Heart left ventricle (tissue), 16 donors: Measurements from ENCODE around the gene PJVK. TPM values are rescaled to one million over a fixed set of nuclear protein-coding genes. Genes with fewer than 3 reads are reported as not detected.
"Not testable (repeated sequence)": the region's sequence is repeated elsewhere in the genome, so short reads cannot be mapped to it uniquely, and the experiment has no call there.

Source experiments
- ATAC-seq, 4 donors: fragments of 200-7000 bp; cut with Tn5 transposase; one replicate each; pipeline ENCODE4 v1.9.1; 2020 to 2022; ENCODE audit warnings: moderate library complexity in 4 of 4, mild to moderate bottlenecking in 3 of 4, moderate number of reproducible peaks in 1 of 4
- DNase-seq, 5 donors: peaks; one replicate each; pipeline ENCODE4 v3.0.0-alpha.2; 2020
- H3K27ac ChIP-seq, 12 donors: fragments of 200-600 bp; sonication (generic) in 4 of 12; one replicate each; pipeline versions ENCODE4 v1.5.0 to v1.8.0; 2016 to 2022; ENCODE audit warnings: mild to moderate bottlenecking in 2 of 12
- H3K27me3 ChIP-seq, 9 donors: fragments of 200-600 bp; sonication (generic) in 2 of 9; one replicate each; pipeline versions ENCODE4 v1.5.1 to v1.8.0; 2016 to 2022; ENCODE audit warnings: mild to moderate bottlenecking in 3 of 9
- H3K36me3 ChIP-seq, 9 donors: fragments of 200-600 bp; sonication (generic) in 2 of 9; one replicate each; pipeline versions ENCODE4 v1.5.0 to v1.8.0; 2018 to 2022; ENCODE audit warnings: mild to moderate bottlenecking in 2 of 9
- H3K4me1 ChIP-seq, 12 donors: fragments of 200-600 bp; sonication (generic) in 4 of 12; one replicate each; pipeline versions ENCODE4 v1.5.0 to v1.8.0; 2016 to 2022; ENCODE audit warnings: mild to moderate bottlenecking in 3 of 12
- H3K4me3 ChIP-seq, 12 donors: fragments of 200-600 bp; sonication (generic) in 4 of 12; one replicate each; pipeline versions ENCODE4 v1.5.0 to v1.8.0; 2017 to 2022; ENCODE audit warnings: mild to moderate bottlenecking in 9 of 12, moderate library complexity in 4 of 12
- H3K9me3 ChIP-seq, 12 donors: fragments of 200-600 bp; sonication (generic) in 4 of 12; one replicate each; pipeline versions ENCODE4 v1.5.0 to v1.8.0; 2016 to 2022; ENCODE audit warnings: mild to moderate bottlenecking in 1 of 12
- POLR2A ChIP-seq, 2 donors: fragments of 450-650 bp; IDR thresholded peaks; one replicate each; pipeline ENCODE4 v1.6.1; 2017; ENCODE audit warnings: antibody characterized with exemption in 2 of 2, mild to moderate bottlenecking in 2 of 2, moderate library complexity in 2 of 2
- WGBS, 4 donors: extraction: QIAGEN DNeasy Blood & Tissue Kit in 2 of 4; methylation state at CpG; one replicate each; pipeline versions ENCODE4 v1.1.5 to v1.1.7; 2013 to 2018; 5-methylcytosine and 5-hydroxymethylcytosine counted together
- intact Hi-C, 10 donors: fragments of 100-400 bp; cut with DNase I; formaldehyde crosslinking; loops; one replicate each; pipeline versions ENCODE4 v1.11.1 to v1.14.2; 2022
- polyA plus RNA-seq, 2 donors: library from polyadenylated mRNA; stranded (reverse); fragments of 200-250 nt; gene quantifications; one replicate each; pipeline ENCODE4 v1.2.3, GENCODE V29; 2013
- total RNA-seq, 9 donors: library from RNA; depleted of rRNA in 2 of 9; stranded (reverse); fragments of >200 nt in 2 of 9; fragmentation: NEBNext Ultra II Directional in 3 of 9; extraction: Animal tissue kit (Norgen Biotek cat#: 25700) in 3 of 9; gene quantifications; one replicate each; pipeline versions ENCODE4 v1.1.0 to v1.2.4, GENCODE V29; 2016 to 2023
- TF ChIP-seq, protein P1 (sequence below), 12 donors: fragments of 200-600 bp; sonication (generic) in 4 of 12; IDR thresholded peaks; one replicate each; pipeline versions ENCODE4 v1.5.0 to v1.8.0; 2018 to 2022; ENCODE audit warnings: antibody characterized with exemption in 12 of 12, mild to moderate bottlenecking in 5 of 12
- donor health status: ischemic (EF 13 %, LVEDD 7.1; RV severe dilation, severe dysfunction).
- donor health status: healthy with polysubstance abuse.
- donor health status: DM: no; HTN: yes; CAD: no.
- donor health status: DM: no; HTN: no; CAD: no.
- donor health status: ischemic (EF 25% LVEDD 6.9; RV normal size, moderate dysfunction).
- donor health status: ischemic (EF 25% LVEDD 5.7; RV mildly dilated, moderate dysfunction).
- donor health status: healthy.
- donor health status: DM: yes; HTN: yes; CAD: no.
- donor health status: ischemic (EF 35%, LVEDD 5.7; RV mildly dilated, moderate dysfunction).
- donor health status: nonischemic (EF 11% LVEDD 7.7; RV severe dilation, severe dysfunction).
- donor health status: DM: yes; HTN: yes; CAD: no.
- donor health status: PGD.
- donor health status: ischemic (EF 29% LVEDD 5.4; RV normal size, mild dysfunction).
- donor health status: nonischemic (EF 23%, LVEDD 6.1; RV moderate dilation, normal function).

Gene PJVK
- total and polyA plus RNA-seq, 11 donors = 0.48 to 1.7 (median 1.3) TPM; not detected in 1

- intact Hi-C loops = loop anchor here in 1 of 10 donors (5.0 kb wide), 1 partner anchor 70 kb away; no protein-coding TSS in a partner anchor
- H3K4me3 ChIP-seq = no peak overlapping the region
- ATAC-seq (no peak), DNase-seq (no peak)
- H3K27me3 ChIP-seq = no peaks in the 10 kb centered on the region
- H3K4me1 ChIP-seq = peaks cover 0 to 35% (median 26%) of the 10 kb centered on the region in 12 donors
- 95 to 99% (median 98%) methylated on average over 2 of the region's 2 CpGs for WGBS, 4 donors
- H3K27ac ChIP-seq = peak overlapping the region in 4 of 12 donors; percentile 97 to 99 (median 98)
- peaks cover 0 to 17% (median 12%) of the 10 kb centered on the region in 9 donors for H3K36me3 ChIP-seq
- H3K9me3 ChIP-seq = no peaks in the 10 kb centered on the region
- TF ChIP-seq POLR2A (IDR thresholded peaks at IDR 0.05) = no peak
These were observed 1.2 kb downstream of the PJVK start for GRCh38 chr2:178452334-178452733.

DNA sequence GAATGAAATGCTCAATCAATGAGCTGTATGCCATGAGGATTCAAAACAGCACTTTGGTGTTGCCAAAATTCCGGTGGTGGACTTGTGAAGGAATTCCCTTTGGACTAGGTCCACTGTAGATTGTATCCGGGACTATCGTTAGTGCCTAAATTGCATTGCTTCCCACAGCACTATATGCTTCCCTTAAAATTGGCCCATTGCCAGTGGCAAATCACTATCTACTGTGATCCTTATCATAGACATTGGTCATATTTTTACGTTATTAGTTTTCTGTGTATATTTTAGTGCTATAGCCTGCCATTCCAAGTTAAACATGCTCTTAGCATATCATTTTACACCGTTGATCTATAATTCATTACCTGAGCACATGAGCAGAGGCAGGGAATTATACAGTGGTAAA is 1.7 kb downstream of the PJVK start:
- H3K27ac ChIP-seq = peak overlapping the region in 1 of 12 donors; percentile 99
- no peaks in the 10 kb centered on the region for H3K9me3 ChIP-seq
- 38 to 47% (median 45%) methylated on average over 5 of the region's 5 CpGs for WGBS, 4 donors
- peaks cover 0 to 11% (median 7%) of the 10 kb centered on the region in 9 donors for H3K36me3 ChIP-seq
- DNase-seq (no peak), ATAC-seq (no peak)
- H3K4me3 ChIP-seq = no peak overlapping the region
- intact Hi-C loops = loop anchor here in 1 of 10 donors (5.0 kb wide), 1 partner anchor 69 kb away; no protein-coding TSS in a partner anchor
- TF ChIP-seq POLR2A (IDR thresholded peaks at IDR 0.05) = no peak
- H3K27me3 ChIP-seq = no peaks in the 10 kb centered on the region
- H3K4me1 ChIP-seq = peaks cover 0 to 34% (median 26%) of the 10 kb centered on the region in 12 donors

DNA sequence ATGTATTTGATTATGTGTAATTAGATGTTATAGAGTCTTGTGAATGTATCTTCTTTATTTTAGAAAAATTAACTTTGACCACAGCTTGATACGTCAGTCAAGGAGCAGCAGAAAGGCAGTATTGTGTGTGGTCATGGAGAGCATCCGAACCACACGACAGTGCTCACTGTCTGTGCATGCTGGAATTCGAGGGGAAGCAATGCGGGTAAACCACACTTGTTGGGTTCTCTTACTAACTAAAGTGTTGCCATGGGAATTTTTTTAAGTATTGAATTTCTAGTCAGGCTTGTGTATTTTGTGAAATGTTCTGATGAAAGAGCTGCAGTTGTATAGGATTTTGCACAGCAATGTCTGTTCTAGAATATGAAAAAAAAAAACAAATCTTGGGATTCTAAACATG is 4.8 kb downstream of the PJVK start:
- no peak overlapping the region for H3K4me3 ChIP-seq
- no peaks in the 10 kb centered on the region for H3K9me3 ChIP-seq
- no peak for ATAC-seq
- no peak for DNase-seq
- no peak for TF ChIP-seq POLR2A (IDR thresholded peaks at IDR 0.05)
- TF ChIP-seq, protein P1, sequence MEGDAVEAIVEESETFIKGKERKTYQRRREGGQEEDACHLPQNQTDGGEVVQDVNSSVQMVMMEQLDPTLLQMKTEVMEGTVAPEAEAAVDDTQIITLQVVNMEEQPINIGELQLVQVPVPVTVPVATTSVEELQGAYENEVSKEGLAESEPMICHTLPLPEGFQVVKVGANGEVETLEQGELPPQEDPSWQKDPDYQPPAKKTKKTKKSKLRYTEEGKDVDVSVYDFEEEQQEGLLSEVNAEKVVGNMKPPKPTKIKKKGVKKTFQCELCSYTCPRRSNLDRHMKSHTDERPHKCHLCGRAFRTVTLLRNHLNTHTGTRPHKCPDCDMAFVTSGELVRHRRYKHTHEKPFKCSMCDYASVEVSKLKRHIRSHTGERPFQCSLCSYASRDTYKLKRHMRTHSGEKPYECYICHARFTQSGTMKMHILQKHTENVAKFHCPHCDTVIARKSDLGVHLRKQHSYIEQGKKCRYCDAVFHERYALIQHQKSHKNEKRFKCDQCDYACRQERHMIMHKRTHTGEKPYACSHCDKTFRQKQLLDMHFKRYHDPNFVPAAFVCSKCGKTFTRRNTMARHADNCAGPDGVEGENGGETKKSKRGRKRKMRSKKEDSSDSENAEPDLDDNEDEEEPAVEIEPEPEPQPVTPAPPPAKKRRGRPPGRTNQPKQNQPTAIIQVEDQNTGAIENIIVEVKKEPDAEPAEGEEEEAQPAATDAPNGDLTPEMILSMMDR (IDR thresholded peaks at IDR 0.05) = no peak
- intact Hi-C loops = no loop called here
- peaks cover 0 to 11% (median 4%) of the 10 kb centered on the region in 12 donors for H3K4me1 ChIP-seq
- WGBS, 4 donors = 87 to 94% (median 92%) methylated on average over 5 of the region's 5 CpGs
- no peaks in the 10 kb centered on the region for H3K27me3 ChIP-seq
- no peaks in the 10 kb centered on the region for H3K36me3 ChIP-seq
- no peak overlapping the region for H3K27ac ChIP-seq

DNA sequence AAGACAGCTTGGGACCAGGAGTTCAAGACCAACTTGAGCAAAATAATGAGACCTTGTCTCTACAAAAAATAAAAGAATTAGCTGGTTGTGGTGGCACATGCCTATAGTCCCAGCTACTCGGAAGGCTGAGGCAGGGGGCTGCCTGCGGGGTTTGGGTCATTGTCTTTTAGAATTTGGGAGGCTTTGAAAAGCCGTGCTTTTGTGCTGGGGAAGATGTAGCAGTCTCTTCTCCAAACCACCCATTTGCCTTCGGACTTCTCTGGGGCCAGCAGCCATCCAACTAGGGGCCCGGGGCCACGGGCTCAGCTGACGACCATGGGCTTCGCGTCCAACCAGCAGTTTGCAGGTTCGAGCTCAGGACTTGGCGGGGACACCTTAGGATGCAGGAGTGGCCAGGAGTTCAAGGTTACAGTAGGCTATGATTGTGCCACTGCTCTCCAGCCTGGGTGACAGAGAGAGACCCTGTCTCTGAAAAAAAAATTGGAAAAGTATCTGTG is 6.3 kb downstream of the PJVK start:
- Histone ChIP-seq H3K27ac (no peak overlapping the region), H3K36me3 (no peaks in the 10 kb centered on the region), H3K9me3 (no peaks in the 10 kb centered on the region), H3K27me3 (no peaks in the 10 kb centered on the region), H3K4me3 (no peak overlapping the region), H3K4me1 (peaks cover 0 to 4% (median 0%) of the 10 kb centered on the region in 12 donors)
- TF ChIP-seq, protein P1 (IDR thresholded peaks at IDR 0.05) = no peak
- TF ChIP-seq POLR2A (IDR thresholded peaks at IDR 0.05) = no peak
- ATAC-seq (no peak), DNase-seq (no peak)
- intact Hi-C loops = no loop called here
- 87 to 92% (median 88%) methylated on average over 8 to 11 of the region's 11 CpGs for WGBS, 4 donors

DNA sequence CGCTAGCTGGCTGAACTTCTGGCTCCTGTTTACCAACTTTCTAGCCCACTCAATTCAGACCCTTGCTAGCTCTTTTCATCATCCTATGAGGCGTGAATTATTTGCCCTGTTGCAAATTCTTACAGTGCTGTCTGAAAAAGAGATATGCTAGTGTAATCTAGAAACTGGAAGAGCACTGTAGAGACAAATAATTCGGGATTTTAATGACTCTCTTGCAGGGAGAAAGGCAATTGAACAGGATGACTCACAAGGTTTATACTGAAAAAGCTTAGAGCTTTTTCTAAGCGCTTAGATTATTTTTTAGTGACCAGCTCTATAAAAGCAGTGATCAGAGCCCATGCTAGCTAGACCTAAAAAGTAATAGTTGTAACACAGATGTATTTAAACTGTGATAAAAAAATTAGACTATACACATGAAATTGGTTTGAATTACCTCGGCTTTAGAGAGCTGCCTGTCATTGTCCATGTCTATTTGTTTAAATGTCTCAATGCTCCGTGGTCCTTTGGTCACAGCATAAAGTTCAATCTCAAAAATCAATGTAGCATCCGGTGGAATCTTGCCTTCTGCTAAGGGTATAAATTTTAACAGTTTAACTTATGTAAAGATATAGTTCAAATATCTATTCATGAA is 18.2 kb downstream of the PJVK start:
- no peaks in the 10 kb centered on the region for H3K27me3 ChIP-seq
- H3K27ac ChIP-seq = no peak overlapping the region
- intact Hi-C loops = no loop called here
- H3K36me3 ChIP-seq = peaks cover 0 to 50% (median 12%) of the 10 kb centered on the region in 9 donors
- DNase-seq (no peak), ATAC-seq (no peak)
- no peak overlapping the region for H3K4me3 ChIP-seq
- 91 to 93% (median 93%) methylated on average over 7 of the region's 7 CpGs for WGBS, 4 donors
- no peak for TF ChIP-seq POLR2A (IDR thresholded peaks at IDR 0.05)
- TF ChIP-seq, protein P1 (IDR thresholded peaks at IDR 0.05) = no peak
- peaks cover 0 to 10% (median 0%) of the 10 kb centered on the region in 12 donors for H3K4me1 ChIP-seq
- no peaks in the 10 kb centered on the region for H3K9me3 ChIP-seq

- H3K27me3 ChIP-seq, ATAC-seq, DNase-seq, H3K4me3 ChIP-seq, H3K9me3 ChIP-seq, H3K27ac ChIP-seq, intact Hi-C loops: not testable (repeated sequence)
- Histone ChIP-seq H3K4me1 (peaks cover 0 to 13% (median 0%) of the 10 kb centered on the region in 12 donors), H3K36me3 (peaks cover 0 to 30% (median 2%) of the 10 kb centered on the region in 9 donors)
- WGBS, 4 donors = 93 to 98% (median 95%) methylated on average over 5 of the region's 5 CpGs
These were observed 20.1 kb downstream of the PJVK start for GRCh38 chr2:178471313-178471712.
